ENCODE measurements around the gene AUTS2.

AUTS2 gene

DNA sequence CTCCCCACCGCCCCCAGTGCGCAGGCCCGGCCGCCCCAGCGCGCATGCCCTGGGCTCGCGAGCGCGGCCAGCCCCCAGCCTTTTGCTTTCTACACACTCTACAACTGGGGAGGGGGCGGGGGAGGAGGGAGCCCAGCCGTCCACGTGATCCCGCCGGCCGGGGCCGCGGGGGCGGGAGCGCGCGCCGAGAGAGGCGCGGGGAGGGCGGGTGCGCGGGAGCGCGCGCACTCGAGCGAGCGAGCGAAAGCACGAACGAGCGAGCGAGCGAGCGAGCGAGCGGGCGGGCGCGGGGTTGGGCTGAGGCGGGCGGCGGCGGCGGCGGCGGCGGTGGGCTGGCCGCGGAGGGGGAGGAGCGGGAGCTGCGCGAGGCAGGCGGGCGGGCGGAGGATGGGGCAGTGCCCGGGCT, at the start of gene AUTS2:
Gene AUTS2 (plus strand): TSS at position 395 of the 406 bp plus-strand sequence. CDS start 1,179 bp downstream, outside the sequence.
- TF ChIP-seq, protein P1, sequence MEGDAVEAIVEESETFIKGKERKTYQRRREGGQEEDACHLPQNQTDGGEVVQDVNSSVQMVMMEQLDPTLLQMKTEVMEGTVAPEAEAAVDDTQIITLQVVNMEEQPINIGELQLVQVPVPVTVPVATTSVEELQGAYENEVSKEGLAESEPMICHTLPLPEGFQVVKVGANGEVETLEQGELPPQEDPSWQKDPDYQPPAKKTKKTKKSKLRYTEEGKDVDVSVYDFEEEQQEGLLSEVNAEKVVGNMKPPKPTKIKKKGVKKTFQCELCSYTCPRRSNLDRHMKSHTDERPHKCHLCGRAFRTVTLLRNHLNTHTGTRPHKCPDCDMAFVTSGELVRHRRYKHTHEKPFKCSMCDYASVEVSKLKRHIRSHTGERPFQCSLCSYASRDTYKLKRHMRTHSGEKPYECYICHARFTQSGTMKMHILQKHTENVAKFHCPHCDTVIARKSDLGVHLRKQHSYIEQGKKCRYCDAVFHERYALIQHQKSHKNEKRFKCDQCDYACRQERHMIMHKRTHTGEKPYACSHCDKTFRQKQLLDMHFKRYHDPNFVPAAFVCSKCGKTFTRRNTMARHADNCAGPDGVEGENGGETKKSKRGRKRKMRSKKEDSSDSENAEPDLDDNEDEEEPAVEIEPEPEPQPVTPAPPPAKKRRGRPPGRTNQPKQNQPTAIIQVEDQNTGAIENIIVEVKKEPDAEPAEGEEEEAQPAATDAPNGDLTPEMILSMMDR (IDR thresholded peaks at IDR 0.05; ENCODE audit: low read depth, low read length), result no peak
- H3K4me3 ChIP-seq (replicated peaks in 1 of 2; ENCODE audit: low read depth in 2 of 2, low read length in 2 of 2), result peak within 1 kb of the TSS; percentile 62 to 88
- peak; percentile 41 to 92 for DNase-seq (ENCODE audit: low read depth in 2 of 2)

DNA sequence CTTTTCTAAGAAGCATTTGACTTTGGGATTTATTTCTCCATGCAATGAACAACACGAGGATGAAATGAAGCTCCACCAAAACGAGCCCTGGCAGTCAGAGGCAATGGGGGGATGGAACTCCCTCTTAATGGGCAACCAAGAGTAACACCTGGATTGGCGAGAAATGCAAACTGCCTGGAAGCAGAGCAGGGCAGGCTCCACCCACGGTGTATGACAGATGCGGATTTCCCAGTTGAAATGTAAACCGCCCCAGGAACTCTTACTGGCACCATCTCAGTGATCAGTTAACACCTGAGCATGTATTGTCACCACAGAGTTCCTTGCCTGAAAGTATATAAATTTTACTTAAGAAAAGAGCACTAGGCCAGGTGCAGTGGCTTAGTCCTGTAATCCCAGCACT, 47.3 kb upstream of the AUTS2 start:
- H3K4me3 ChIP-seq (replicated peaks in 1 of 2; ENCODE audit: low read depth in 2 of 2, low read length in 2 of 2), result no peak overlapping the region
- TF ChIP-seq, protein P1 (IDR thresholded peaks at IDR 0.05; ENCODE audit: low read depth, low read length), result no peak
- DNase-seq (ENCODE audit: low read depth in 2 of 2), result no peak

DNA sequence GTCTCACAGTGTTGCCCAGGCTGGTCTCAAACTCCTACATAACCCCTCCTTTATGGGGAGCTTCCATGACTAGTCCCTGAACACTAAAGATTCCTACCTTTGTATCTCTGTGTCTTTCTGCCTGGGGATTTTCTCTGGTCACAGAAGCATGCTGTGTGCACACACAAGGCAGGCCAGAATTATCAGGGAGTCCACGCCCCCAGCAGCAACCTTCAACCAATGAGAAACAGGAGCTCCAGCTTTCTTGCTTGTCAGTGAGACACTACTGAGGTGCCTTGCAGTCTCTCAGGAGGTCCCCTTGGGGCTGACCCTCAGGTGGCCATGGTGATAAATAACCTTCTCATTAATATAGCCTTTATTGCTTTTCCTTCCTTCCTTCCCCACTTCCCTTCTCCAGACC, 45.1 kb upstream of the AUTS2 start:
- no peak for DNase-seq (ENCODE audit: low read depth in 2 of 2)
- no peak overlapping the region for H3K4me3 ChIP-seq (replicated peaks in 1 of 2; ENCODE audit: low read depth in 2 of 2, low read length in 2 of 2)
- TF ChIP-seq, protein P1 (IDR thresholded peaks at IDR 0.05; ENCODE audit: low read depth, low read length), result no peak

DNA sequence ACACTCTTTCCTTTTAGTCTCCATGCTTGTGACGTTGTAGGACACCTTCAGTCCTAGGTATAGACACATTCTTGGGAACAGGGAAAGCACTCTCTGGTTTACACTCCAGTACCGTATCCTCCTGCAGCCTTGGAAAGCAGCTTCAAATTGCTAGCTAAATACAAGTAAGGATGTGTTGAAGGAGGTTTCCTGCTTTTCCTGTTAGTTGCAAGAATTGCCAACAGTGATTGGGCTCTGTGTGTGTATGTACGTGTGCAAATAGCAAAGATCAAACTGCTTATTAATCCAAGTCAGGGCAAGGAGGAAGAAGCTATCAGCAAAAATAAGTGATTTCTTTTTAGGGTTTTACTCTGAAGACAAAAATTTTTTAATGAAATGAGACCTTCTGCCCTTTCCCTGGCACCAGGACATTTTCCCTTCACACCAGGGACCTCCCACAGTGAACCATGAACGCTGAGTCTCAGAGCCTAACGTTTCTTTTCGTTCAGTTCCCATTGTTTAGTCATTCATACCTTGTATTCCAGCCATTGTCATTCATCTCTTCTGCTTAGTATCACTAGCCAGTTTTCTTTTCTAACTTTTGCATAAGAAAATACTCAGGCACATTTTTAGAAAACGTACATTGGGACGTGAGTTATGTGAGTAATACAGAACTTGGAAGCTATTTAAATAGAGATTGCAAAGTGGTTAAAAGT, 36.9 kb upstream of the AUTS2 start:
- DNase-seq (ENCODE audit: low read depth in 2 of 2), result peak in 1 of 2 donors; percentile 1
- TF ChIP-seq, protein P1 (IDR thresholded peaks at IDR 0.05; ENCODE audit: low read depth, low read length), result no peak

DNA sequence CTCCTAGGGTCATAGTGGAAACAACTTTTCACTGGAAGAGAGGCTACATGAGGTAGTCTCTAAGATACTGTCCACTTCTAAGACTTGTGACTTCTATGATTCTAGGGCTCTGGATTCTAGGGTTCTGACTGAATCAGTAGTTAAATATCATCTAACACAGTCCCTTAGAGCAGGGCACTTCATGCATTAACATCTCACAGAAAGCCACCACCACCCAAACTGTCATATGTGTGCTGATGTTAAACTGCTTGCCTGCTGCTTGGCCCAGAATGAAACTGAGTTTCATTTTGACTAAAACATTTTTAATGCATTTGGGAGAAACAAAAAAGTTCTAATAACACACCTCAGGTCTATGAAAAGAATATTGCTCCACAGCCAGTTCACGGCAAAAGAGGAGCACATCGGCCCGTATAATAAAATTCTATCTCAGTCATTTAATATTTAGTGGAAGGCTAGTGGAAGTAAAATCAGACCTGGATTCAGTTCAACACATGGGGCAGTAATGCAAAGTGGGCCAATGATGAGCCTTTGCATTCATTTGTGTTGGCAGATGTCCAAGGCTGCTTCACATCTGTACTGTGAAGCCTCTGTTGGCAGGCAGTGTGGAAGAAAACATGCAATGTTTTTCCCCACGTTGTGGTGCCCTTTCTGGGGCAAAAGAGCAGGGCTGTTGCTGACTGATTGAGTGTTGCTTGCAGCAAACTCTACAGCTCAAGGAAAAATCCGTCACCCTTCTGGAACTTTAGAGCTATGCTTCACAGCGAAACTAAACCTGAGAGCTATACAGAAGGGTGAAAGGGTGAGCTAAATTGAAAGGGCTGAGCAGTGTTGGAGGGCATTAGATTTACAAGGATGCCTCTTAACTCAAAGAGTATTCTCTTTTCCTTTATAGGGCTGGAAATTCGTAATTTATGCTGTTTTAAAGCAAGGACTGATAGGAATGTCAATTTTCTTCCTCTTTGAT, 33.5 kb upstream of the AUTS2 start:
- H3K4me3 ChIP-seq (replicated peaks in 1 of 2; ENCODE audit: low read depth in 2 of 2, low read length in 2 of 2), result no peak overlapping the region
- TF ChIP-seq, protein P1 (IDR thresholded peaks at IDR 0.05; ENCODE audit: low read depth, low read length), result no peak
- DNase-seq (ENCODE audit: low read depth in 2 of 2), result peak; percentile 24 to 76

More for the DNA sequence above, 36.9 kb upstream of the AUTS2 start:
- no peak overlapping the region for H3K4me3 ChIP-seq (replicated peaks in 1 of 2; ENCODE audit: low read depth in 2 of 2, low read length in 2 of 2)

DNA sequence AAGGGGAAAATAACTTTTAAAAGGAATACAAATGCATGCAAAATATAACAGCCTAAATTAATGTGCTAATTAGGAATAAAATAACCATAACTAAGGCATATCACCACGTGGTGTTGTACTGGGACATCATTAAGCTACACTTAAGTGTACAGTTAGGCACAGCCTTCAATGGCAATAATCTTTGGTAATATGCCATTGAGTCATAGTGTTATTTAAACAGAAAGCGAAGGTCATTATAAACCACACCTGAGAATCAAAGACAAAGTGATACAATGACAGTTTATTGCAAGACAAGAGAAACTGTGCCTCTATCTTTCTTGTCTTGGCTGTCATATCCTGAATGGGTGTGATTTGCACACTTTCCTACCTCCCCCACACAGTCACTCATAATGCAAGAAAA, 30.5 kb upstream of the AUTS2 start:
- TF ChIP-seq, protein P1 (IDR thresholded peaks at IDR 0.05; ENCODE audit: low read depth, low read length), result no peak
- DNase-seq (ENCODE audit: low read depth in 2 of 2), result no peak

More for the DNA sequence above, 30.5 kb upstream of the AUTS2 start:
- H3K4me3 ChIP-seq (replicated peaks in 1 of 2; ENCODE audit: low read depth in 2 of 2, low read length in 2 of 2), result no peak overlapping the region
